ENCODE results near the gene IL2RG.

IL2RG gene

GRCh38 chrX:71111141-71111843, at the start of gene IL2RG:
Gene IL2RG, minus strand, starts transcription at chrX:71111577. Its CDS starts 38 bp downstream, at chrX:71111539.
- H3K4me1 ChIP-seq (ENCODE audit: insufficient read depth, poor library complexity, severe bottlenecking): no peaks in the 10 kb centered on the region
- no peaks in the 10 kb centered on the region for H3K27me3 ChIP-seq (ENCODE audit: insufficient read depth, poor library complexity, severe bottlenecking)
- DNase-seq (ENCODE audit: low spot score): no peak
- no peak within 1 kb of the TSS for H3K27ac ChIP-seq (ENCODE audit: poor library complexity, severe bottlenecking)
- ATAC-seq (ENCODE audit: low read depth): 0 out of 3 replicates have a peak, but pooled peaks have one; percentile 23
- H3K9me3 ChIP-seq (ENCODE audit: severe bottlenecking): no peaks in the 10 kb centered on the region
- H3K4me3 ChIP-seq (ENCODE audit: severe bottlenecking): no peak within 1 kb of the TSS
- no peak for TF ChIP-seq CTCF (IDR thresholded peaks at IDR 0.05; ENCODE audit: poor library complexity, severe bottlenecking)
- no peaks in the 10 kb centered on the region for H3K36me3 ChIP-seq (ENCODE audit: low read depth)

GRCh38 chrX:71160475-71160874, 49.1 kb upstream of the IL2RG start:
- no peaks in the 10 kb centered on the region for H3K36me3 ChIP-seq (ENCODE audit: low read depth)
- DNase-seq (ENCODE audit: low spot score) (no peak), ATAC-seq (ENCODE audit: low read depth) (peak; percentile 35; the same call in 1 of the 3 replicates)
- H3K4me1 ChIP-seq (ENCODE audit: insufficient read depth, poor library complexity, severe bottlenecking): no peaks in the 10 kb centered on the region
- H3K4me3 ChIP-seq (ENCODE audit: severe bottlenecking): no peak overlapping the region
- no peak for TF ChIP-seq CTCF (IDR thresholded peaks at IDR 0.05; ENCODE audit: poor library complexity, severe bottlenecking)
- H3K27me3 ChIP-seq (ENCODE audit: insufficient read depth, poor library complexity, severe bottlenecking): no peaks in the 10 kb centered on the region
- H3K27ac ChIP-seq (ENCODE audit: poor library complexity, severe bottlenecking): no peak overlapping the region
- no peaks in the 10 kb centered on the region for H3K9me3 ChIP-seq (ENCODE audit: severe bottlenecking)

- no peak for DNase-seq (ENCODE audit: low spot score)
- Histone ChIP-seq H3K27ac (ENCODE audit: poor library complexity, severe bottlenecking) (no peak overlapping the region), H3K9me3 (ENCODE audit: severe bottlenecking) (no peaks in the 10 kb centered on the region), H3K4me1 (ENCODE audit: insufficient read depth, poor library complexity, severe bottlenecking) (no peaks in the 10 kb centered on the region), H3K27me3 (ENCODE audit: insufficient read depth, poor library complexity, severe bottlenecking) (no peaks in the 10 kb centered on the region), H3K36me3 (ENCODE audit: low read depth) (no peaks in the 10 kb centered on the region), H3K4me3 (ENCODE audit: severe bottlenecking) (no peak overlapping the region)
- no peak for ATAC-seq (ENCODE audit: low read depth)
- no peak for TF ChIP-seq CTCF (IDR thresholded peaks at IDR 0.05; ENCODE audit: poor library complexity, severe bottlenecking)
These were observed 48.0 kb upstream of the IL2RG start for GRCh38 chrX:71159335-71159734.

- H3K27me3 ChIP-seq (ENCODE audit: insufficient read depth, poor library complexity, severe bottlenecking): no peaks in the 10 kb centered on the region
- no peaks in the 10 kb centered on the region for H3K36me3 ChIP-seq (ENCODE audit: low read depth)
- no peaks in the 10 kb centered on the region for H3K4me1 ChIP-seq (ENCODE audit: insufficient read depth, poor library complexity, severe bottlenecking)
- no peak overlapping the region for H3K27ac ChIP-seq (ENCODE audit: poor library complexity, severe bottlenecking)
- no peak overlapping the region for H3K4me3 ChIP-seq (ENCODE audit: severe bottlenecking)
- no peak for ATAC-seq (ENCODE audit: low read depth)
- no peaks in the 10 kb centered on the region for H3K9me3 ChIP-seq (ENCODE audit: severe bottlenecking)
- DNase-seq (ENCODE audit: low spot score): no peak
- TF ChIP-seq CTCF (IDR thresholded peaks at IDR 0.05; ENCODE audit: poor library complexity, severe bottlenecking): no peak
These were observed 47.2 kb upstream of the IL2RG start for GRCh38 chrX:71158603-71159002.

GRCh38 chrX:71154641-71155040, 43.3 kb upstream of the IL2RG start:
- H3K4me1 ChIP-seq (ENCODE audit: insufficient read depth, poor library complexity, severe bottlenecking): no peaks in the 10 kb centered on the region
- TF ChIP-seq CTCF (IDR thresholded peaks at IDR 0.05; ENCODE audit: poor library complexity, severe bottlenecking): no peak
- ATAC-seq (ENCODE audit: low read depth): no peak
- no peaks in the 10 kb centered on the region for H3K36me3 ChIP-seq (ENCODE audit: low read depth)
- no peak overlapping the region for H3K4me3 ChIP-seq (ENCODE audit: severe bottlenecking)
- H3K27ac ChIP-seq (ENCODE audit: poor library complexity, severe bottlenecking): no peak overlapping the region
- DNase-seq (ENCODE audit: low spot score): no peak
- no peaks in the 10 kb centered on the region for H3K27me3 ChIP-seq (ENCODE audit: insufficient read depth, poor library complexity, severe bottlenecking)
- no peaks in the 10 kb centered on the region for H3K9me3 ChIP-seq (ENCODE audit: severe bottlenecking)
